ENCODE results near the gene DCP2.

DCP2 gene

GRCh38 chr5:113005454-113005853 lies 28.9 kb downstream of the DCP2 start:
- no peak for DNase-seq (ENCODE audit: low spot score)
- TF ChIP-seq CTCF (IDR thresholded peaks at IDR 0.05; ENCODE audit: borderline replicate concordance, control extremely low read depth, extremely low read depth, insufficient read depth, missing control alignments), result no peak
- in situ Hi-C loops (cut with MboI; ENCODE audit: low sequenced_read_pairs, unreplicated experiment), result no loop called here

DNA sequence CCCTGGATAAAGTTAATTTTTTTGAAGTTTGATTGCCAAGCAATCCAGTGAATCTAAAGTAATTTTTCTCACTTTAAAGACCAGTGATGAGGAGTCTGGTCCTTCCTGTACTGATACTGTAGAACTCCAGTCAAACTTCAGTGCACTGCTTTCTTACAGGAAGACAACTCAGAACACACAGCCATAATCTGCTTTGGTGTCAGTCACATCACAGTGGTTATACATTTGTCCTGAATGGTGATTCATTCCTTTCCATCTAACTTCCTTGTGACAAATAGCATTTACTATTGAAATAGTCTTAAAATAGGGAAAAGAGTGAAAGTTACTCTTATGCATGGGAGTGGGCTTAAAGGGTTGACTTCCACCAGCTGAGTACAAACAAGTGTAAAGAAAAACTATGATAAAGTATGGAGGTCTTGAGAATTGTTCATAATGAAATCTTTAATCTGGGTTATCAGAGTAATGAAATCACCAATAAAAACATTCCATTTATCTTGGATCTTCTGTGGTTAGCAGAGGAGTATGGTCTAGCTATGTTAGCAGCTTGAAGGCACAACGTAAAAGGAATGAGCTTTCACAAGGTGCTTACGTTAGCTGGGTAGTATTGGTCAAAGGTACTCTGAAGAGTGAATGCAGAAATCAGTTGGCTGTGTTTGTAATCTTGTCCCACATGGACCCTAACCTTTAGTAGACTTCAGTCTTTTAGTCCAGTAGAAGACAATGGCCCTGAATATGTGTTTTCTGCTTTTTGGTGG lies 41.5 kb downstream of the DCP2 start:
- in situ Hi-C loops (cut with MboI; ENCODE audit: low sequenced_read_pairs, unreplicated experiment), result no loop called here
- no peak for DNase-seq (ENCODE audit: low spot score)
- no peak for TF ChIP-seq CTCF (IDR thresholded peaks at IDR 0.05; ENCODE audit: borderline replicate concordance, control extremely low read depth, extremely low read depth, insufficient read depth, missing control alignments)

DNA sequence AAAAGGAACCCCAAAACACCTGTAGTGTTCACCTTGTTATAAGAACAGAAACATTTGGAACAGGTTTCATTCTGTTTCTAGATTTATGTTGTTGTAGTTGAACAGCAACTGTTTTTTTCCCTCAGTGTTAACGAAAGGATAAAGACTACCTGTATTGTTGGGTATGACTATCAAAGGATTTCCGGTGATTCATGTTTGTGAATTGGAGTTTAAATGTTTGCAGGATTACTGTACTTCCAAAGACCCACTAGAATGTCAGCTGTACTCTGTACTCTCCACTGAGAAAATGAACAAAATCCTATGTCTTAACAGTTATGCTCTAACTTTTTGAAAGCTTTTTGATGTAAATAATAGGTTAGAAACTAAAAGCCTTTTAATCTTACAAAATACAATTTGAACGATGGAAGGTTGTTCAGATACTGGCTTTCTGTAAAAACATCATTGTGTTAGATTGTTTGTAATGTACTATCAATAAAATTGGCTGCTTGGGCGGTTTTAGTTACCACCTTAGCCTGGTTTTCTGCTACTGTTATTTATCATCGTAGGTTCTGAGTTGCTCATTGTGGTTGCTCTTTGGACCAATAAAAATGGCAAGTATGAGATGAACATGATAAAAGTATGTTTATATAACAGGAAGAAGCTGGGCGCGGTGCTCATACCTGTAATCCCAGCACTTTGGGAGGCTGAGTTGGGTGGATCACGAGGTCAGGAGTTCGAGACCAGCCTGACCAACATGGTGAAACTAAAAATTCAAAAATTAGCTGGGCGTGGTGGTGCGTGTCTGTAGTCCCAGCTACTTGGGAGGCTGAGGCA lies 44.1 kb downstream of the DCP2 start:
- in situ Hi-C loops (cut with MboI; ENCODE audit: low sequenced_read_pairs, unreplicated experiment), result no loop called here
- TF ChIP-seq CTCF (IDR thresholded peaks at IDR 0.05; ENCODE audit: borderline replicate concordance, control extremely low read depth, extremely low read depth, insufficient read depth, missing control alignments), result no peak
- DNase-seq (ENCODE audit: low spot score), result no peak

DNA sequence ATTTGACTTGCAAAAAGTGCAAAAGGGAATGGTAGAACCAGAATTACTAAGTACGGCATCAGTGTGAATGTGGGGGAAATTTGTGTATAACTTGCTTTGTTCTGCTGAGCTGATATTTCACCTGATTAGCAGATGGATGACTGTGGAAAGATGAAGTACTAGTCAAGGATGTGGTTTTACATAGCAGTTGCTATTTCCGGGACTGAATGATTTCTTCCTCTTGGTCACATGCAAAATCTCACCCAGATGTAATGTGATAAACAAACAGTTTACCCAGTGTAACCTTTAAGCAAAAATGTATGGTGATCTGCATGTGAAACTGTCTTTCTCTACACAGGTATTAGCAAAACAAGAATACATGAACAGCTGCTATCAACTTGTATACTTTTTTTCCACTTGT lies 46.1 kb downstream of the DCP2 start:
- TF ChIP-seq CTCF (IDR thresholded peaks at IDR 0.05; ENCODE audit: borderline replicate concordance, control extremely low read depth, extremely low read depth, insufficient read depth, missing control alignments), result no peak
- no peak for DNase-seq (ENCODE audit: low spot score)
- in situ Hi-C loops (cut with MboI; ENCODE audit: low sequenced_read_pairs, unreplicated experiment), result no loop called here

- DNase-seq (ENCODE audit: low spot score), result no peak
- in situ Hi-C loops (cut with MboI; ENCODE audit: low sequenced_read_pairs, unreplicated experiment), result no loop called here
- no peak for TF ChIP-seq CTCF (IDR thresholded peaks at IDR 0.05; ENCODE audit: borderline replicate concordance, control extremely low read depth, extremely low read depth, insufficient read depth, missing control alignments)
Measured at GRCh38 chr5:113024076-113024697, 47.6 kb downstream of the DCP2 start.

GRCh38 chr5:113025596-113025995 lies 49.0 kb downstream of the DCP2 start:
- DNase-seq (ENCODE audit: low spot score), result no peak
- in situ Hi-C loops (cut with MboI; ENCODE audit: low sequenced_read_pairs, unreplicated experiment), result no loop called here
- TF ChIP-seq CTCF (IDR thresholded peaks at IDR 0.05; ENCODE audit: borderline replicate concordance, control extremely low read depth, extremely low read depth, insufficient read depth, missing control alignments), result no peak
